Ishikawa (cell line): Measurements from ENCODE around the gene DRD4.

ENCODE experiments used
- CREB1 ChIP-seq: IDR thresholded peaks from 2 replicates; pipeline ENCODE4 v1.6.1; 2012; ENCODE audit warnings: low read depth
- EP300 ChIP-seq: IDR thresholded peaks from 2 replicates; pipeline ENCODE4 v1.6.1; 2012; ENCODE audit warnings: borderline replicate concordance
- MAX ChIP-seq: IDR thresholded peaks from 2 replicates; pipeline ENCODE4 v1.6.1; 2012
- NFIC ChIP-seq: IDR thresholded peaks from 2 replicates; pipeline ENCODE4 v1.6.1; 2012
- RAD21 ChIP-seq: IDR thresholded peaks from 2 replicates; pipeline ENCODE4 v1.6.1; 2012; ENCODE audit warnings: low read depth
- REST ChIP-seq: IDR thresholded peaks from 2 replicates; pipeline ENCODE4 v1.6.1; 2012; ENCODE audit warnings: low read depth, mild to moderate bottlenecking
- TAF1 ChIP-seq: IDR thresholded peaks from 2 replicates; pipeline ENCODE4 v1.6.1; 2012; ENCODE audit warnings: low read depth, mild to moderate bottlenecking
- TCF12 ChIP-seq: IDR thresholded peaks from 2 replicates; pipeline ENCODE4 v1.6.1; 2012; ENCODE audit warnings: low read depth
- TEAD4 ChIP-seq: IDR thresholded peaks from 2 replicates; pipeline ENCODE4 v1.6.1; 2012
- YY1 ChIP-seq: IDR thresholded peaks from 2 replicates; pipeline ENCODE4 v1.6.1; 2012; ENCODE audit warnings: low read depth

GRCh38 chr11:680970-681369 is 43.9 kb downstream of the DRD4 start:
- TF ChIP-seq TAF1, result no peak
- TF ChIP-seq EP300, result no peak
- TF ChIP-seq RAD21, result no peak
- TF ChIP-seq CREB1, result no peak
- no peak for TF ChIP-seq NFIC
- TF ChIP-seq YY1, result no peak
- no peak for TF ChIP-seq TEAD4
- no peak for TF ChIP-seq MAX
- TF ChIP-seq REST, result no peak
- TF ChIP-seq TCF12, result no peak
